PC-9 (cell line): ENCODE measurements around the gene TBC1D22A.

Source experiments
- EZH2 ChIP-seq: fragments of 200-600 bp; sonication (generic); IDR thresholded peaks from 2 replicates; pipeline ENCODE4 v1.8.0; 2017; ENCODE audit warnings: antibody characterized with exemption, low read depth
- TF ChIP-seq, protein P1 (sequence below): fragments of 200-600 bp; sonication (generic); conservative IDR thresholded peaks from 2 replicates; pipeline ENCODE4 v1.6.1; 2017; ENCODE audit warnings: mixed run types, antibody characterized with exemption, mild to moderate bottlenecking, moderate library complexity

- TF ChIP-seq, protein P1, sequence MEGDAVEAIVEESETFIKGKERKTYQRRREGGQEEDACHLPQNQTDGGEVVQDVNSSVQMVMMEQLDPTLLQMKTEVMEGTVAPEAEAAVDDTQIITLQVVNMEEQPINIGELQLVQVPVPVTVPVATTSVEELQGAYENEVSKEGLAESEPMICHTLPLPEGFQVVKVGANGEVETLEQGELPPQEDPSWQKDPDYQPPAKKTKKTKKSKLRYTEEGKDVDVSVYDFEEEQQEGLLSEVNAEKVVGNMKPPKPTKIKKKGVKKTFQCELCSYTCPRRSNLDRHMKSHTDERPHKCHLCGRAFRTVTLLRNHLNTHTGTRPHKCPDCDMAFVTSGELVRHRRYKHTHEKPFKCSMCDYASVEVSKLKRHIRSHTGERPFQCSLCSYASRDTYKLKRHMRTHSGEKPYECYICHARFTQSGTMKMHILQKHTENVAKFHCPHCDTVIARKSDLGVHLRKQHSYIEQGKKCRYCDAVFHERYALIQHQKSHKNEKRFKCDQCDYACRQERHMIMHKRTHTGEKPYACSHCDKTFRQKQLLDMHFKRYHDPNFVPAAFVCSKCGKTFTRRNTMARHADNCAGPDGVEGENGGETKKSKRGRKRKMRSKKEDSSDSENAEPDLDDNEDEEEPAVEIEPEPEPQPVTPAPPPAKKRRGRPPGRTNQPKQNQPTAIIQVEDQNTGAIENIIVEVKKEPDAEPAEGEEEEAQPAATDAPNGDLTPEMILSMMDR, result no peak
- no peak for TF ChIP-seq EZH2
These were observed 404.6 kb downstream of the TBC1D22A start for GRCh38 chr22:47167056-47167455.
